Endothelial cell of umbilical vein (primary cell): ENCODE results near the gene TYW5. TPM values are rescaled to one million over a fixed set of nuclear protein-coding genes. Genes with fewer than 3 reads are reported as not detected.

ENCODE experiments used
- BruUV-seq: library from RNA; stranded (reverse); fragments of 400-500 nt; replicated peaks from 2 replicates; lab custom pipeline; 2021; lab: Mats Ljungman, UMichigan
- CTCF ChIA-PET: fragments of 300-600, 350-600 bp; sonication (Branson Sonifier 250); formaldehyde crosslinking; loops from one replicate; lab custom pipeline; 2021; ENCODE audit warnings: antibody characterized with exemption, inconsistent platforms; lab: Charles Lee
- POLR2A ChIA-PET: fragments of 300-600, 350-600 bp; sonication (Branson Sonifier 250); formaldehyde crosslinking; loops from one replicate; lab custom pipeline; 2021; ENCODE audit warnings: antibody characterized with exemption, inconsistent platforms; lab: Charles Lee
- DNase-seq: peaks from one replicate; pipeline ENCODE4 v3.0.0-alpha.2; 2011; ENCODE audit warnings: low read depth, low spot score
- FAIRE-seq: peaks from 2 replicates; lab custom pipeline; 2011; peaks lifted over from hg19 to GRCh38; lab: Jason Lieb, UNC
- H2AFZ ChIP-seq: 2 replicates; pipeline ENCODE4 v1.6.0; 2012; ENCODE audit warnings: low read depth, low read length, control low read depth, inconsistent platforms
- H3K27ac ChIP-seq: 2 replicates; pipeline ENCODE4 v1.5.1; 2011; ENCODE audit warnings: low read depth, mild to moderate bottlenecking, control low read depth, low read length, moderate library complexity; ENCODE audit not compliant: insufficient read depth
- H3K27me3 ChIP-seq, 2 experiments: 2 replicates each; pipeline versions ENCODE4 v1.6.0 to v1.6.1; 2011; ENCODE audit warnings: low read length in 2 of 2, mixed read lengths in 1 of 2; ENCODE audit not compliant: control insufficient read depth in 2 of 2, insufficient read depth in 2 of 2
- H3K36me3 ChIP-seq, 2 experiments: 2 replicates in 1 of 2; 3 replicates in 1 of 2; pipeline ENCODE4 v1.5.1; 2011; ENCODE audit warnings: low read length in 2 of 2, mild to moderate bottlenecking in 1 of 2, moderate library complexity in 1 of 2; ENCODE audit not compliant: control insufficient read depth in 2 of 2, insufficient read depth in 2 of 2; ENCODE audit errors: extremely low read depth in 1 of 2
- H3K4me1 ChIP-seq: 3 replicates; pipeline ENCODE4 v1.5.1; 2011; ENCODE audit warnings: mild to moderate bottlenecking, low read length; ENCODE audit not compliant: control insufficient read depth, insufficient read depth; ENCODE audit errors: extremely low read depth
- H3K4me2 ChIP-seq: 2 replicates; pipeline ENCODE4 v1.6.1; 2011; ENCODE audit warnings: low read length, control low read depth, mixed read lengths; ENCODE audit not compliant: insufficient read depth
- H3K4me3 ChIP-seq, 3 experiments: fragments of 200-600 bp in 1 of 3; sonication (generic), shearing (Covaris generic) in 1 of 3; replicated peaks in 1 of 3; 2 replicates each; pipeline ENCODE4 v1.5.1; 2011 to 2016; ENCODE audit warnings: control low read depth in 3 of 3, low read length in 3 of 3, mild to moderate bottlenecking in 2 of 3, inconsistent platforms in 1 of 3, low read depth in 1 of 3, moderate library complexity in 1 of 3; ENCODE audit not compliant: insufficient read depth in 1 of 3
- H3K79me2 ChIP-seq: 2 replicates; pipeline ENCODE4 v1.6.0; 2012; ENCODE audit warnings: low read length, inconsistent platforms; ENCODE audit not compliant: control insufficient read depth, insufficient read depth
- H3K9ac ChIP-seq: replicated peaks from 2 replicates; pipeline ENCODE3; 2011; ENCODE audit warnings: low read length, control low read depth; ENCODE audit not compliant: insufficient read depth; ENCODE audit errors: extremely low read depth
- H3K9me1 ChIP-seq: replicated peaks from 3 replicates; pipeline ENCODE4 v1.6.0; 2011; ENCODE audit warnings: mild to moderate bottlenecking, low read length; ENCODE audit not compliant: control insufficient read depth, insufficient read depth; ENCODE audit errors: extremely low read depth
- H3K9me3 ChIP-seq: replicated peaks from 2 replicates; pipeline ENCODE4 v1.5.1; 2012; ENCODE audit warnings: low read length, inconsistent platforms; ENCODE audit not compliant: control insufficient read depth, insufficient read depth
- H4K20me1 ChIP-seq: replicated peaks from 2 replicates; pipeline ENCODE3; 2011; ENCODE audit warnings: mild to moderate bottlenecking, low read length; ENCODE audit not compliant: control insufficient read depth, insufficient read depth; ENCODE audit errors: extremely low read depth
- EZH2 ChIP-seq: IDR thresholded peaks from 2 replicates; pipeline ENCODE4 v1.6.1; 2012; ENCODE audit warnings: borderline replicate concordance, low read depth, mild to moderate bottlenecking, moderate library complexity, low read length, inconsistent platforms; ENCODE audit not compliant: severe bottlenecking
- FOS ChIP-seq: IDR thresholded peaks from 2 replicates; pipeline ENCODE4 v1.6.1; 2011; ENCODE audit warnings: mild to moderate bottlenecking, low read length, moderate library complexity, borderline replicate concordance; ENCODE audit not compliant: insufficient read depth
- GATA2 ChIP-seq: IDR thresholded peaks from 2 replicates; pipeline ENCODE4 v1.7.0; 2011; ENCODE audit warnings: low read depth, mild to moderate bottlenecking, moderate library complexity, mixed read lengths, low read length; ENCODE audit not compliant: insufficient read length, insufficient read depth
- JUN ChIP-seq: IDR thresholded peaks from 2 replicates; pipeline ENCODE4 v1.6.1; 2011; ENCODE audit warnings: borderline replicate concordance, low read depth; ENCODE audit not compliant: insufficient read length, insufficient read depth
- MYC ChIP-seq: IDR thresholded peaks from one replicate; pipeline ENCODE4 v1.6.1; 2011; ENCODE audit warnings: mild to moderate bottlenecking, low read depth, low read length
- POLR2A ChIP-seq: IDR thresholded peaks from 2 replicates; pipeline ENCODE4 v1.6.1; 2012; ENCODE audit warnings: low read depth, mild to moderate bottlenecking, control low read depth, low read length
- POLR2AphosphoS5 ChIP-seq: IDR thresholded peaks from 2 replicates; pipeline ENCODE4 v1.6.1; 2012; ENCODE audit warnings: low read depth, mild to moderate bottlenecking, control low read depth, low read length, moderate library complexity; ENCODE audit not compliant: insufficient read depth
- dilution Hi-C: fragments of 300-500 bp; cut with MboI; formaldehyde crosslinking; loops from one replicate; pipeline ENCODE4 v1.15.0; 2019; ENCODE audit warnings: low sequenced_read_pairs; ENCODE audit not compliant: extremely low pct_ligation_motif_present
- intact Hi-C: fragments of 100-400 bp; cut with micrococcal nuclease; formaldehyde crosslinking; loops from one replicate; pipeline ENCODE4 v1.10.0; 2022
- polyA plus RNA-seq, 4 experiments: library from polyadenylated mRNA; depleted of rRNA in 3 of 4; stranded (reverse) in 3 of 4; unstranded in 1 of 4; fragments of >200 nt; gene quantifications; 2 replicates each; pipeline versions ENCODE4 v1.2.1 to v1.2.3, GENCODE V29; 2011 to 2012; ENCODE audit warnings: missing spikeins in 1 of 4
- total RNA-seq: library from RNA; stranded (reverse); gene quantifications from 2 replicates; pipeline ENCODE4 v1.2.3, GENCODE V29; 2021
- TF ChIP-seq, protein P1 (sequence below): IDR thresholded peaks from 2 replicates; pipeline ENCODE4 v1.6.1; 2011; ENCODE audit not compliant: insufficient read depth, insufficient read length
- TF ChIP-seq, protein P2 (sequence below), 2 donors: IDR thresholded peaks; 1 replicate in 1 of 2; 2 replicates in 1 of 2; pipeline ENCODE4 v1.5.1; 2011; ENCODE audit warnings: low read length in 2 of 2, mild to moderate bottlenecking in 2 of 2, moderate library complexity in 2 of 2, control low read depth in 1 of 2, inconsistent platforms in 1 of 2, low read depth in 1 of 2; ENCODE audit not compliant: insufficient read depth in 1 of 2; ENCODE audit errors: extremely low read depth in 1 of 2

The TYW5 gene
- total and polyA plus RNA-seq, 2 donors (not counting 3 experiments of a cell fraction or from before 2014, with no cell fraction given) = 2.6 to 8.9 TPM

DNA sequence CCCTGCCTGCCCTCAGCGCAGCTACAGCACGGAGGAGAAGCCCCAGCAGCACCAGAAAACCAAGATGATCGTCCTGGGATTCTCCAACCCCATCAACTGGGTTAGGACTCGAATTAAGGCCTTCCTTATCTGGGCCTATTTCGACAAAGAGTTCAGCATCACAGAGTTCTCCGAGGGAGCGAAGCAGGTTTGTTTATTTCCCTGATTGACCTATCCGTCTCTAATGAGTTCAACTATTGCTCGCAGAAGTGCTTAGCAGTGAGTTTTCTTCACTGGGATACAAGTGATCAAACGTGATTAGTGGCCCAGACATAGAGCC lies 730 bp upstream of the TYW5 start:
- H3K4me3 ChIP-seq = peak overlapping the region; percentile 93 to 99 (median 99)
- intact Hi-C loops (no loop called here), dilution Hi-C loops (no loop called here)
- H3K4me2 ChIP-seq = peak overlapping the region; percentile 90
- peak overlapping the region; percentile 85 for H3K9ac ChIP-seq
- no peaks in the 10 kb centered on the region for H3K27me3 ChIP-seq
- H3K79me2 ChIP-seq = peaks cover 64% of the 10 kb centered on the region
- ChIA-PET CTCF (no interaction called here), POLR2A (no interaction called here)
- H3K4me1 ChIP-seq = peaks cover 18% of the 10 kb centered on the region
- no peak for DNase-seq
- H2AFZ ChIP-seq = peak overlapping the region; percentile 98
- peaks cover 0 to 6% of the 10 kb centered on the region in 2 experiments for H3K36me3 ChIP-seq
- TSS peak; percentile 50 for BruUV-seq
- H4K20me1 ChIP-seq = no peaks in the 10 kb centered on the region
- FAIRE-seq = peak; percentile 35
- no peaks in the 10 kb centered on the region for H3K9me3 ChIP-seq
- peak overlapping the region; percentile 73 for H3K27ac ChIP-seq
- TF ChIP-seq, protein P1, sequence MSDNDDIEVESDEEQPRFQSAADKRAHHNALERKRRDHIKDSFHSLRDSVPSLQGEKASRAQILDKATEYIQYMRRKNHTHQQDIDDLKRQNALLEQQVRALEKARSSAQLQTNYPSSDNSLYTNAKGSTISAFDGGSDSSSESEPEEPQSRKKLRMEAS = no peak
- no peak for TF ChIP-seq POLR2AphosphoS5
- no peaks in the 10 kb centered on the region for H3K9me1 ChIP-seq

DNA sequence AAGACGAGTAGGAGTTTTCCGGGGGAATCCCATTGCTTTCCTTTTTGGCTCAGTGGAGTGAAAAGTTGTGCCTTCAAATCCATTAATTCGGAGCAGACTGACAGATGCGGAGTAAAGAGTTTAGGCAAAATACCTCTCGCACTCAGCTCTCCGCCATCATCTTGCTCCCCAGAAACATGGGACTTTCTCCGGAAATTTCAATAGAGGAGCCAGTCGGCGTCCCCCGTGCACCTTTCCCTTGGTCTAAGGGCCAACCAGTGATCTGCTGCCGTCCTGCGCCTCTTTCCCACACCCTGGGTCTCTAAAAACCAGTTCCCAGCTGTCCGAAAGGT lies 318 bp downstream of the TYW5 start:
- intact Hi-C loops = loop anchor here (1.0 kb wide), 1 partner anchor 44 kb away; the partner anchor contains the start of gene C2orf69
- Histone ChIP-seq H4K20me1 (no peaks in the 10 kb centered on the region), H3K79me2 (peaks cover 69% of the 10 kb centered on the region), H3K4me1 (peaks cover 18% of the 10 kb centered on the region), H2AFZ (peak overlapping the region; percentile 98), H3K4me3 (peak overlapping the region; percentile 93 to 99 (median 99)), H3K27me3 (no peaks in the 10 kb centered on the region), H3K27ac (peak overlapping the region; percentile 73), H3K9me3 (no peaks in the 10 kb centered on the region), H3K36me3 (peaks cover 4% of the 10 kb centered on the region in 2 experiments), H3K4me2 (peak overlapping the region; percentile 97), H3K9ac (peak overlapping the region; percentile 85), H3K9me1 (no peaks in the 10 kb centered on the region)
- TF ChIP-seq FOS (no peak), GATA2 (no peak), MYC (no peak), POLR2AphosphoS5 (no peak), EZH2 (no peak), JUN (no peak), POLR2A (no peak)
- TF ChIP-seq, protein P2, sequence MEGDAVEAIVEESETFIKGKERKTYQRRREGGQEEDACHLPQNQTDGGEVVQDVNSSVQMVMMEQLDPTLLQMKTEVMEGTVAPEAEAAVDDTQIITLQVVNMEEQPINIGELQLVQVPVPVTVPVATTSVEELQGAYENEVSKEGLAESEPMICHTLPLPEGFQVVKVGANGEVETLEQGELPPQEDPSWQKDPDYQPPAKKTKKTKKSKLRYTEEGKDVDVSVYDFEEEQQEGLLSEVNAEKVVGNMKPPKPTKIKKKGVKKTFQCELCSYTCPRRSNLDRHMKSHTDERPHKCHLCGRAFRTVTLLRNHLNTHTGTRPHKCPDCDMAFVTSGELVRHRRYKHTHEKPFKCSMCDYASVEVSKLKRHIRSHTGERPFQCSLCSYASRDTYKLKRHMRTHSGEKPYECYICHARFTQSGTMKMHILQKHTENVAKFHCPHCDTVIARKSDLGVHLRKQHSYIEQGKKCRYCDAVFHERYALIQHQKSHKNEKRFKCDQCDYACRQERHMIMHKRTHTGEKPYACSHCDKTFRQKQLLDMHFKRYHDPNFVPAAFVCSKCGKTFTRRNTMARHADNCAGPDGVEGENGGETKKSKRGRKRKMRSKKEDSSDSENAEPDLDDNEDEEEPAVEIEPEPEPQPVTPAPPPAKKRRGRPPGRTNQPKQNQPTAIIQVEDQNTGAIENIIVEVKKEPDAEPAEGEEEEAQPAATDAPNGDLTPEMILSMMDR (IDR thresholded peaks at IDR 0.05; ENCODE audit: extremely low read depth in 1 of 2, insufficient read depth in 1 of 2, low read depth in 1 of 2, low read length in 2 of 2) = no peak
- TF ChIP-seq, protein P1 = no peak
- POLR2A ChIA-PET = no interaction called here
- CTCF ChIA-PET = no interaction called here
- BruUV-seq = TSS peak; percentile 80
- no peak for DNase-seq
- no peak for FAIRE-seq
- dilution Hi-C loops = no loop called here
